ENCODE results near the gene RANBP2.

RANBP2 gene

DNA sequence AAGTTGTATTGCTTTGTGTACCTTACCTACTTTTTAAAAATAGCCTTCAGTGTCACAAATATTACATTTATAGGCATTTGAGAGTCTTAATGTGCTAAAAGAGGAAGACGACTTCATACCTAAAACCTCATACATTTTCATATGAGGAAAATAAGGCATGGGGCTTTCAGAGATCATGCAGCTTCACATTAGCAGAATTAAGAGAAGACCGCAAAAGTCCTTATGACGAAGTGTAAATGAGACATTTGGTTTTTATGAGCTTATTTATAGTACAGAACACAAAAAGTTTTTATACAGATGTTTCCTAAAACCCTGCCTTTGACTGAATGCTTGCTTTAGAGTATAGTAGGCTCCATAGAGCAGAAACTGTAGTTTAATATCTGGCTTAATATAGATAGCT, 57.2 kb downstream of the RANBP2 start:
- no peak for DNase-seq (ENCODE audit: low read depth, low spot score)

DNA sequence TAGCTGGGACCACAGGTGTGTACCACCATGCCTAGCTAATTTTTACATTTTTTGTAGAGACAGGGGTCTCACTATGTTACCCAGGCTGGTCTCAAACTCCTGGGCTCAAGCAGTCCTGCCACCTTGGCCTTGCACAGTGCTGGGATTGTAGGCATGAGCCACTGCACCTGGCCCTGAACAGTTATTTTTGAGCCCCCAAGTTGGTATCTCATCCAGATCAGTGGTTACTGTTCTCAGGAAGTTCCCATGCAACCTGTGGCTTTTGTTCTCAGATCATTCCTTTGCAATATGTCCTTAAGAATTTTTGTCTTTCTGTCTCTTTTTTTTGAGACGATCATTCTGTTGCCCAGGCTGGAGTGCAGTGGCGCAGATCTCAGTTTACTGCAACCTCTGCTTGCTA, 59.6 kb downstream of the RANBP2 start:
- no peak for DNase-seq (ENCODE audit: low read depth, low spot score)

GRCh38 chr2:108786008-108786353, 66.7 kb downstream of the RANBP2 start:
- no peak for DNase-seq (ENCODE audit: low read depth, low spot score)

DNA sequence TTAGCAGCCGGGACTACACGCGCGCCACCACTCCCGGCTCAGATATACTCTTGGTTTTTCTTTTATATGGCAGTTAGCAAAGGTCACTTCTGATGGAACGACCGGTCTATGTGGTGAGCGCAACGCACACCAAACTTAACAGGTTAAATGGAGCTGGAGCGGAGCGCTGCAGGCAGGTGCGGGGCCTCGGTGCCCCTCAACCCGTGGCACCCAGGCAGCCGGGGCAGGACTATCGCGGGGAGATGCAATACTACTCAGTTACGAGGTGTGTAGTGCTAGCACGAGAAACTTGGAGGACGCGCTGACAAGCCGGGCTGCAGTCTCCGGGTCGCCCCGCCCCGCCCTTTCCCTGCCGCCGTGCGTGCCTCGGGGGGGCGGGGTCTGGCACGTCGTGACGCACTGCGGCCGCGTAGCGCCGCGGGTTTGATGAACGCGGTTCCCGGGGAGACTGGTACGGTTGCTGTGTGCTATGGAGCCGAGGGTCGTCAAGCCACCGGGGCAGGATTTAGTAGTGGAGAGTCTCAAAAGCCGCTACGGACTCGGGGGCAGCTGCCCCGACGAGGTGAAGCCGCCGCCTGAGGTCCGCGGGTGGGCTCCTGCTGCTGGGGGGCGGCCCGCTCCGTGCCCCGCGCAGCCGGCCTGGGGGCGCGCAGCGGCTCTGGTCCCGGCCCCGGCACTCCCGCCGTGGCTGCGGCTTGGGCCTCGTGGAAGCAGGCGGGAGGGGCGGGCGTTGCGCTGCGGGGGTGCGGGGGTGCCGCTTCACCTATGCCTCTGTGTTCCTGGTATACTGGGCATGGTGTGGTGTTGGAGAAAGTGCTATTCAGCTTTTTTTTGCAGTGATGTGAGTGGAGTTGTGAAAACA, 67.3 kb downstream of the RANBP2 start, which contains the start of gene CCDC138:
Gene CCDC138, plus strand, starts transcription at position 418 of the 862 bp plus-strand sequence. Its CDS starts 52 bp downstream, at position 470.
- peak; percentile 61 for DNase-seq (ENCODE audit: low read depth, low spot score)

DNA sequence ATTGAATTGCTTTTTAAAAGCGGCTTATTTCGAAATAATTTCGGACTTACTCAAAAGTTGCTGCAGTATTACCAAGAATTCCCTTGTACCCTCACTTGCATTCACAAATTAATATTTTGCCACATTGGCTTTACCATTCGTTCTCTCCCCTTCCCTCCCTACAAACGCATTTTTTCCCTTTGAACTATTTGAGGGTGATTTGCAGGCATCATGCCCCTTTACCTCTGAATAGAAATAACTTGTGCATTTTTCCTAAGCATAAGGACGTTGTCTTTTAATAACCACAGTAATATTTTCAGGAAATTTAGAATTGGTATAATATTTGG, 67.9 kb downstream of the RANBP2 start:
- no peak for DNase-seq (ENCODE audit: low read depth, low spot score)

DNA sequence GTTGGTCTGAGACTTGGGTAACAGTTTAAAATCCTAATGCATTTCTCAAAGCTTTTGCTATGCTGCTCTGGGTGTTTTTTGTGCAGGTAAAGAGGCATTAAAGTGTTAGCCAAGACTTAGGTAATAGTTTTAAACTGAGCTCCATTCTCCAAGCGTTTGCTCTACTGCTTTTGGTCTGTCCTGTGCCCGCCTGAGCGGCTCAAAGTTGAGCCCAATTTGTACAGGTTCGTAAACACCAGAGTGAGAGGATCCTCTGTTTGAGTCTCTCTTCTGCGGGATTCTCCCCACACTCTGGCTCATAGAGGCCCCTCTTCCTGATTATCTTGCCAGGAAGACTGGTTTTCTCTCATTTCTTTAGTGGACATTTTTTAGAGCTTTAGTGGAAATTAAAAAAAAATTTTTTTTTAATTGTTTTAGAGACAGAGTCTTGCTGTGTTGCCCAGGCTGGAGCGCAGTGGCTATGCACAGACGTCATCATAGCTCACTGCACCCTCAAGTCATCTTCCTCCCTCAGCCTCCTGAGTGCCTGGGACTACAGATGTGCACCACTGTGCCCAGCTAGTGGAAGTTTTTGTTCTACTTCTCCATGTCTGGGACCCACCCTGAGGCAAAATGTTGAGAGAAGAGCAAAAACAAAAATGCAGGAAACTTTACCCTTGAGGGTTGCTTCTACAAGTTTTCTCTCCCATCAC, 83.9 kb downstream of the RANBP2 start:
- no peak for DNase-seq (ENCODE audit: low read depth, low spot score)

DNA sequence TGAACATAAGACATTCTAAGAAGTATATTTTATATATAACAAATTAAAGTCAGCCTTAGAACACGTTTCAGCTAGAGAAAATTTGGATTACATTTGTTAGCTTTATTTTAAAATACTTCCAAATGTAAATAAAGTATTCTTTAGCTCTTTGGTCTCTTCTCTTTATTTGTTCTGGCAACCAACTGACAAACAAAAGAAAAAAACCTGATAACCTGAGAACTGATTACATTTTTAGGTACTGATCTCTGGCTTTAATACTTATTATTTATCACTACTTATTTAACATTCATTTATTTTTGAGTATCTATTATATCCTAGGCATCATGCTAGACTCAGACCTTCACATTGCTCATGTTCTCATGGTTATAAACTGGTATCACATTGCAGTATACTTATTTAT, 85.8 kb downstream of the RANBP2 start:
- no peak for DNase-seq (ENCODE audit: low read depth, low spot score)

- DNase-seq (ENCODE audit: low read depth, low spot score): no peak
These were observed 86.5 kb downstream of the RANBP2 start for GRCh38 chr2:108805782-108806181.

DNA sequence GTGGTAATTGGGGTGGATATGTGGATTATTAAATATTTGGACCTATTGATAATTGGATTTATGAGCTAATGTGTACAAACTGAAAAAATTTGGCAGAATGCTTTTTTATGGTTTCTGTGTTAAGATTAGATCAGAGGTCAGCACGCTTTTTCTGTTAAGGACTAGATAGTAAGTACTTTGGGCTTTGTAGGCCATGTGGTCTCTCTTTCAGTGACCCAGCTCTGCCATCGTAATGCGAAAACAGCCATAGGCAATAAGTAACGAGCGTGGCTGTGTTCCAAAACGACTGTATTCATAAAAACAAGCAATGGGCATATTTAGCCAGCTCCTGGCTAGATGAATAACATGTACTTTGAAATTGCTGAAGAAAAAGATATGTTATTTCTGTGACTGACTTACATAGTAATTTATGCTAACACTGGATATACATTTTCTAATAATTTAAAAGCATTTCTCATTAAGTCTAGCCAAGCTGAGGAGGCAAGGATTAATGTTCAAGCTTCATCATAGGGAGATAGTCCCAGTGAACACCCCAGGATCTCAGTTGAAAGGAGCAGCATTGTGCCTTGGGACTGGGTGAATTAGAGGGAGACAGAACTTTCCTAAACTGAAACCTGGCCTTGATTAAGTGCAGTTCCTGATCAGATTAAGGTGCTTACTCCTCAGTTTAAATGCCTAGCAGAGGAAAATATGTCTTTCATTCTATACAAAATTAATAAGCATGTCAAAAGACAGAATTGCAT, 87.3 kb downstream of the RANBP2 start:
- no peak for DNase-seq (ENCODE audit: low read depth, low spot score)

GRCh38 chr2:108809936-108810335, 90.7 kb downstream of the RANBP2 start:
- DNase-seq (ENCODE audit: low read depth, low spot score): no peak

DNA sequence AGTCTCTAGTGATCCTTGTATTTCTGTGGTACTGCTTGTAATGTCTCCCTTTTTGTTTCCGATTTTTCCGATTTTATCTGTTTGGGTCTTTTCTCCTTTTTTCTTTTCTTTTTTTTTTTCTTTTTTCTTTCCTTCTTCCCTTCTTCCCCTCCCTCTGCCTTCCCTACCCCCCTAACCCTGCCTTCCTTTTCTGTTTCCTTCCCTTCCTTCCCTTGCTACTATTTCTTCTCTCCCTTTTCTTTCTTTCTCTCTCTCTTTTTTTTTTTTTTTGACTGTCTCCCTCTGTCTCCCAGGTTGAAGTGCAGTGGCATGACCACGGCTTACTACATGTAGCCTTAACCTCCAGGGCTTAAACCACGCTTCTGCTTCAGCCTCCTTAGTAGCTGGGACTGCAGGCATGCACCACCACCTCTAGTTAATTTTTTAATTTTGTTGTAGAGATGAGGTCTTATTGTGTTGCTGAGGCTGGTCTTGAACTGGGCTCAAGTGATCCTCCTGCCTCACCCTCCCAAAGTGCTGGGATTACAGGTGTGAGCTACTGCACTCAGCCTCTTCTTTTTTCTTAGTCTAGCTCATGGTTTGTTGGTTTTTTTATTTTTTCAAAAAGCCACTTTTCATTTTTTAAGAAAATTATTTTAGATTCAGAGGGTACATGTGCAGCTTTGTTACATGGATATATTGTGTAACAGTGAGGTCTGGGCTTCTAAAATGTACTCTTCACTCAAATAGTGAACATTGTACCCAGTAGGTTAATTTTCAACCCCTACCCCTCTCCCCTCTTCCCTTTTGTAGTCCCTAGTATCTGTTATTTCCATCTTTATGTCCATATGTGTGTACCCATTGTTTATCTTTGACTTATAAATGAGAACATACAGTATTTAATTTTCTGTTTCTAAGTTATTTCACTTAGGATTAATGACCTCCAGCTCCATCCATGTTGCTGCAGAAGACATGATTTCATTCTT, 92.0 kb downstream of the RANBP2 start:
- no peak for DNase-seq (ENCODE audit: low read depth, low spot score)

GRCh38 chr2:108813732-108814131, 94.5 kb downstream of the RANBP2 start:
- no peak for DNase-seq (ENCODE audit: low read depth, low spot score)

GRCh38 chr2:108820482-108820881, 101.2 kb downstream of the RANBP2 start:
- DNase-seq (ENCODE audit: low read depth, low spot score): no peak

- no peak for DNase-seq (ENCODE audit: low read depth, low spot score)
These were observed 104.0 kb downstream of the RANBP2 start for GRCh38 chr2:108823286-108823685.

- DNase-seq (ENCODE audit: low read depth, low spot score): no peak
These were observed 105.2 kb downstream of the RANBP2 start for GRCh38 chr2:108824316-108825070.

GRCh38 chr2:108825254-108825653, 106.0 kb downstream of the RANBP2 start:
- DNase-seq (ENCODE audit: low read depth, low spot score): no peak

DNA sequence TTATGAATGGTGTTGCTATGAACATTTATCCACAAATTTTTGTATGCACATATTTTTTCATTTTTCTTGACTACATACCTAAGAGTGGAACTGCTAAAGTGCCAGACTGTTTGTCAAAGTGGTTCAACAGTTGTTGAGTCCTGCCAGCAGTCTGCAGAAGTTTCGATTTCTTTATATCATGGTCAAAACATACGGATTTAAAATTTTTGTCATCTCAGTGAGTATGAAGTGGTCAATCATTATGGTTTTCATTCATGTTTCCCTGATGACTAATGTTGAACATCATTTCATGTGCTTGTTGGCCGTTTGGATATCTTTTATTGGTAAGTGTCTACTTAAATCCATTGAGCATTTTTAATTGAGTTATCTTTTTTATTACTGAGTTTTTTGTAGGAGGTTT, 106.5 kb downstream of the RANBP2 start:
- DNase-seq (ENCODE audit: low read depth, low spot score): no peak

GRCh38 chr2:108829578-108830310, 110.5 kb downstream of the RANBP2 start:
- no peak for DNase-seq (ENCODE audit: low read depth, low spot score)

DNA sequence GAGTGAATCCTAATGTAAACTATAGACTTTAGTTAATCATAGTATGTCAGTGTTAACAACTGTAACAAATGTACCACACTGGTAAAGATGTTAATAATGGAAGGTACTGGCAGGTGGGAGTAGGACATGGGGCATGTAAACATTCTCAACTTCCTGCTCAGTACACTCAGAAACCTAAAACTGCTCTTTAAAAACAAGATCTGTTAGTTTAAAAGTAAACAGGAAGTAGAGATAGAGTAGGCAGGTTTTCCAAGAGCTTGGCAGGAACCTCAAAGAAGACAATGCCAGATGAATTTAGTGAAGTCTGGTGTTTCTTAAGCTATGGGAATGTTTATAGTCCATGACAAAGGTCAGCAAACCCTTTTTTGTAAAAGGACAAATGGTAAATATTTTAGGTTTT, 113.9 kb downstream of the RANBP2 start:
- no peak for DNase-seq (ENCODE audit: low read depth, low spot score)

DNA sequence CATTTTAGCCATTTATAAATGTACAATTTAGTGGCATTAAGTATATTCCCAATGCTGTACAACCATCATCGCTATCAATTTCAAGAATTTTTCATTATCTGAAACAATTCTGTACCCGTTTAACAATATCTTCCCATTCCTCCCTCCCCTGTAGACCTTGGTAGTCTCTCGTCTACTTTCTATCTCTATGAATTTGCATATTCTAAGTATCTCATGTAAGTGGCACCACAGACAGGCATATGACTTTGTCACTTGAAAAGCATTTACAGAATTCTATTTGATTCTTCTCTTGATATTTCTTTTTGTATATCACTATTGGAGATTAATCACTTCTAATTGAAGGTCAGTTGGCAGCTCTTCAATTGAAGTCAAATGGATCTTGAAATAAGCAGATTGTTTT, 115.3 kb downstream of the RANBP2 start:
- DNase-seq (ENCODE audit: low read depth, low spot score): no peak
